ENCODE measurements around the gene SMYD5. TPM values are rescaled to one million over a fixed set of nuclear protein-coding genes. Genes with fewer than 3 reads are reported as not detected.
A peak's percentile ranks its signal among the peaks of the same experiment; 100 is the strongest.
"Not testable (repeated sequence)": the region's sequence is repeated elsewhere in the genome, so short reads cannot be mapped to it uniquely, and the experiment has no call there.

SMYD5 gene
- total RNA-seq, 1 donor from 2014 or later, result 25.2 TPM

DNA sequence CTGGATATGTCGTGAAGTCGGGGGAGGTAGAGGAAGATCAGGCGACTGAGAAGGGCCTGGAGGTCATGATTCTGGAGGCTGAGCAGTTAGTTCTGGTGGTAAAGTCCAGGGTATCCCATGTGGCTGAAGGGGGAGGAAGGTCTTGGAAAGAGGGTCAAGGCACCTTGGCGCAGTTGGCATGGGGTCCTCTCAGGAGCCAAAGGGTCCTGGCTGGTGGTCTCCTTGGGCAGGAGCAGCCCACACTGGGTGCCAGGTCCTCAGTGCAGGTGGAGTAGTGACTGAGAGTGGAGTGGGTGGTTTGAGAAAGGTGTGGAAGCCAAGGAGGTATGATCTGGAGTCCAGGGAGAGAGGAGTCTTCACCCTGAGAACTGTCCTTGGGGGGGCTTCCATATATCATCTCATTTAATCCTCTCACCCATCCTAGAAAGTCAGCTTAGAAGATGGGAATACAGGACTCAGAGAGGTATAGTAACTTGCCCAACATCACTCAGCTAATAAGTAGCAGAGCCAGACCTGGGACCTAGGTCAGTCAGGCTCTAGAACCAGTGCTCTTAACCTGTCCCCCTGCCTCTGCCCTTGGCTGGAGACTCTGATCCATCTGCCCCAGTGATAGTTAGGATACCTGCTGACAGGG is 45.8 kb downstream of the SMYD5 start:
- no peak for DNase-seq (ENCODE audit: low read depth)

DNA sequence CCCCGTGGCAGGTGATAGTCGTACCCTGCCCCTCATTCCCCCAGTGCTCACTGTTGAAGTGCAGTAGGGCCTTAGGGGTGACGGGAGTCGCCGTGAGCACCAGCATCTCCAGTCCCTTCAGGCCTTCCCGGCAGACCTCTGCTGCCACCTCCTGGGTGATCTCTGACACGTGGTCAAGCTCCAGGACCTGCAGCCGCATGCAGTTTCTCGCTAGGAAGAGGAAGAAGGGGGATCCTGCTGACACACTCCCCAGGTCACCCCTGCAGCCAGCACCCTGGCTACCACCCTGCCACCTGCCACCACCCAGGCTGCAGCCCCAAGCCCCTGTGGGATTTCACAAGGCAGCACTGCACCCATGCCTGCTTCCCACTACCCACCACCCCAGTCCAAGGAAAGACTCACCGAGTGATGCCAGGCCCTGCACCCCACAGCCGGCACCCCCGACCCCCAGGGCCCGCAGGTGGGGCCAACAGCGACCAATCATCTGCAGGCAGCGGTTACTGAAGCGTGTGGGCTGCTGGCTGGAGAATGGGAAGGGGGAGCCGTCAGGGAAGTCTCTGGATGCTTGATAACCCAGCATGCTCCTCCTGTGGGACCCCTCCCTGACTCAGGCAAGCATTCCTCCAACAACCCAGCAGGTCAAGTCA is 46.4 kb downstream of the SMYD5 start:
- DNase-seq (ENCODE audit: low read depth), result peak; percentile 44

DNA sequence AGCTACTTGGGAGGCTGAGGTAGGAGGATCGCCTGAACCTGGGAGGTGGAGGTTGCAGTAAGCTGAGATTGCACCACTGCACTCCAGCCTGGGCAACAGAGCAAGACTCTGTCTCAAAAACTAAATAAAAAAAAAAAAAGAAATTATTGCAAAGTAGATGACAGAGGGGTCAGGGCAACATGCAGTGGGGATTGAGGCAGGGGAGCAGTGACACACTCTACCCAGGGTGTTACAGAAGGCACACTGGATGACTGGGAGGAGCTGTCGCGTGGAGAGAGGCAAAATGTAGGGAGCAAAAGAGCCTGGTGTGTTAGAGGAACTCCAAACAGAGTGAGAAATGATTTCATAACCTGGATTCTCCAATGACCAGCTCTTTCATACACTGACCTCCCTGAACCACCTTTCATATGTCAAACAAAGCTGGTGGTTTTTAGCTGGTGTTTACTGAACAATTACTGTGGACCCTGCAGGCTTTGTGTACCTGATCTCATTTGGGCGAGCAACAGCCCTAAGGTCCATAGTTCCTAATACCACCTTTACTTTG is 48.1 kb downstream of the SMYD5 start:
- no peak for DNase-seq (ENCODE audit: low read depth)

DNA sequence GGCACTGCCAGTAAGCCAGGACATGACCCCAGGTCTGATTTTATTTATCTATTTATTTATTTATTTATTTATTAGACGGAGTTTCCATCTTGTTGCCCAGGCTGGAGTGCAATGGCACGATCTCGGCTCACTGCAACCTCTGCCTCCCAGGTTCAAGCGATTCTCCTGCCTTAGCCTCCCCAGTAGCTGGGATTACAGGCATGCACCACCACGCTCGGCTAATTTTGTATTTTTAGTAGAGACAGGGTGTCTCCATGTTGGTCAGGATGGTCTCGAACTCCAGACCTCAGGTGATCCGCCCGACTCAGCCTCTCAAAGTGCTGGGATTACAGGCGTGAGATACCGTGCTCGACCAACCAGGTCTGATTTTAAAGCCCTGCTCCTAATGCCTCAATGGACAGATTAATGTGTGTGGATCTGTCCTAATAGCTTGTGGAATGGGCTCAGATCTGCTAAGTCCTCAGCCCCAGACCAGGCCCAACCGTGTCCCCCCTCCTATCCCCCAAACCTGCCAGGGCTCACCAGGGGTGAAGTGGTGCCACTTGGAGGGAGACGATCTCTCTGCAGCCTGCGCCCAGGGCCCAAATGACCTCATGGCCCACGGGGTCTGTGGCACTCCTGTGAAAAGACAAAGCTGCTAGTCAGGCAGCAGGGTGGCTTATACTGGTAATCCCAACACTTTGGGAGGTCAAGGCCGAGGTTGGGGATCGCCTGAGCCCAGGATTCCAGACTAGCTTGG is 48.8 kb downstream of the SMYD5 start:
- not testable (repeated sequence) for DNase-seq (ENCODE audit: low read depth)

DNA sequence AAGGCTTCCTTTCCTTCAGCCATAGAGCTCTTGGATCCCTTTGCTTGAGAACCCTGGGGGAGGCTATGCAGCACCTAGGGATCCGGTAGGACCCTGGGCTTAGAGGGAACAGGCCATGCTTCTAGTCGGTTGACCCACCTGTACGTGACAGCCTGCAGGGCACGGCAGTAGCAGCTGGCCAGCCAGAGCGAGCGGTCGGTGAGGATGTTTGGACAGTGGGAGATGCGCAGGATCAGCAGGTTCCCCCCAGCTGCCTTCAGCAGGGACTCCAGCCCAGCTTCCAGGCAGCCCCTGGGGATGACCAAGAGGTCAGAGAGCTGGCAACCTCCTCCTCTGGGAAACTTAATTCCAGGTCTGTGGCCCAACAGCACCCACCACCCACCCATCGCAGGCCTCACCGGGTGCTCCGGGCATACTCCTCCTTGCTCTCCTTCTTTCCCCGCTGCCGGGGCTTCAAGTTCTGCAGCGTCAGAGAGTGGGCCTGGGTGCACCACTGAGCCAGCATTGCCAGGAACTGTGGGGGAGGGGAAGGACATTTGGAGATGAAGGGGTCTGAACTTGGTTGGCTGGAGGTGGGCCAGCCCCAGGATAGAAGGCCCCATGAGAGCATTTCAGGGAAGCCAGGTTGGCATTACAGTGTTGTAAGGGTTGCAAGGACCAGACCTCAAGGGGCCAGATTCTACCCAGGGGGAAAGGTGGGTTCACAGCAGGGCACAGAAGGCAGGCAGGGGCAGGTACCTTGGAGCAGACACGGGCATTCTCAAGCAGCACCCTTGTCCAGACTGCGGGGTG is 49.7 kb downstream of the SMYD5 start:
- DNase-seq (ENCODE audit: low read depth), result no peak

DNA sequence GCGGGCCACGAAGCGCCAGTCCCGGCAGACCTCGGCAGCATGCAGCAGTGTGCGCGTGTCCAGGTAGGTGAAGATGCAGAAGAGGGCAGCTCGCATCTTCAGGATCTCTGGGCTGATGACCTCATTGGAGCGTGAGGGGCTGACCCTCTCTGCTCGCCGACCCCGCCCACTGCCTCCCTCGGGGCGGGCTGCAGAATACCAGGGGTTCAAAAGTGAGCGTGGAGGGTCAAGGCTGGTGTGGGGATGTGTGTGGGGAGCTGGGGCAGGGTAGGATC is 50.2 kb downstream of the SMYD5 start:
- DNase-seq (ENCODE audit: low read depth), result no peak

DNA sequence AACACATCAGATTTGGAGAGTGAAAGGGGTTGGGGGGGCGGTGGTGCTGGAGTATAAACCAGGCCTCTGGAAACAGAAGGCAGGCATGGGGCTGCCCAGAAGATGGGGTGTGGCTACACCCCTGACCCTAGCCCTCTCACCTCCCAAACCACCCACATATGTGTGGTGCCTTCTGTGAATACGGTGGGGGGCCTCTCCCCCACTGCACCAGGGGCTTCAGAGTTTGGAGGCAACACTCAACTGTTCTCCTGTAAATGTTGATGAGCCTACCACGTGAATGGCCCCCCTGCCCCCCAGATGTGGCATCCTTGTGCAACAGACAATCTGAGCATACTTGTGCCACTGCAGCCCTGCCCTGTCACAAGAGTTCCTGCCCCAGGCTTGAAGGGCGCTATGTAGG is 50.7 kb downstream of the SMYD5 start:
- no peak for DNase-seq (ENCODE audit: low read depth)

DNA sequence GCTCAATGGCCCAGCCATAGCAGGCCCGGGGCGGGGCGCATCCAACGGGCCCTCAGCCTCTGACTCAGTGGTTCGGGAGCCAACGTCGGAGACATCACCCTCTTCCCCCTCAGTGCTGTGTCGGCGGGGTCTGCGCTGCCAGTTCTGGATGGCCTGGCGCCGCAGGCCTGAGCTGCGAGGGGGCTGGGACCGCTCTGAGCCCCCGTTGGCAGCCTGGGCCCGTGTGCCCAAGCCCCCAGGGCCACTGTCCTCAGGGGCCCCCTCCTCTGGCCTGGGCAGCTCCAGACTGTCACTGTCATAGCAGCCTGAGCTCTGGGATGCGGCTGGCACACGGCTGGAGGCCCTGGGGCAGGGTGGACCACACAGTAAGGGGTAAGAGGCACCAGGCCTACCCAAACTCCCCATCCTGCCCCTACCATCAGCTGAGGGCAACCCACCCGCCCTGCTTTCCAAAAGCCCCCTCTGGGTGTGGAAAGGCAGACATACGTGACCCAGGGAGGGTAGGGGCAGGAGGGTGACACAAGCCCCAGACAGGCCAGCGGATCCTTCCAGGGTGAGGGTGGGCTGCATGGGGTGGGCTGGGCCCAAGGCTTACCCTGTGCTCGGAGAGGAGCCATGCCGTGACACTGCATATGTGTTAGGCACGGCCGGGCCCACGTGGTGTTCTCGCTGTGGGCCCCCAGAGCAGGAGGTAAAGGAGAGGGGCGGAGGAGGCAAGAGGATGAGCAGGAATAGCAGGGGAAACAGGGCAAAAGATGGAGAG is 51.4 kb downstream of the SMYD5 start:
- no peak for DNase-seq (ENCODE audit: low read depth)

DNA sequence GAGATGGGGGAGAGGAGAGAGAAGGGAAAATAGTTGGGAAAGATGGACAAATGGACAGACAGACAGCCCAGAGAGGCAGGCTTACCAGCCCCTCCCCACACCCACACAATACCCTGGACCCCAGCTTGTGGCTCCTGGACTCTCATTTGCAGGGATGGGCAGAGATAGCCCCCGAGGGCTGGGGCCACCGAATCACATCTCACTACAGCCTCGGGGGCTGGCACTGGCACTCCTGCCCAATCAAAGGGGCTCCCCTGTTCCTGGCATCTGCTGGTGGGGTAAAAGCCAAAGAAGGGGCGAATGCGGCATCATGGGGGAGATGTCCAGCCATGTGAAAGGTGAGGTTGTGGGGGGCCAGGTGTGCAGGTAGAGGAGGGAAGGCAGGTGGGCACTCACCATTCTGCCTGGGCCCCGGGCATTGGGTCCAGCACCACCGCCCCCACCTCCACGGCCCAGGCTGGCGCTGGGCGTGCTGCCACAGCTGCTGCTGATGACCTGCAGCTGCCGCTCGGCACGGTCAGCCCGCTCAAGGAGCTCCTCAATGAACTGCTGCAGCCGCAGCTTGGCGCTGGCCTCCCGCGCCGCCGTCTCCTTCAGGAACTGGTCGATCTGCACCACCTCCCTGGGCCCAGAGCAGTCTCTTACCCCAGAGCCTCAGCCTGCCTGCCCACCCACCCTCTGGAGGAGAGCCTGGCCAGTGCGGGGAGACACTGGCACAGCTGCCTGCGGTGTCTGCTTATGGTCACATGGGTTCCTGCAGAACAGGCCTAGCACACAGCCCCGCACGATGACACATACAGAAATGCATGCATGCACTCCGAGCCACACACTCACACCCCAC is 52.2 kb downstream of the SMYD5 start:
- no peak for DNase-seq (ENCODE audit: low read depth)

DNA sequence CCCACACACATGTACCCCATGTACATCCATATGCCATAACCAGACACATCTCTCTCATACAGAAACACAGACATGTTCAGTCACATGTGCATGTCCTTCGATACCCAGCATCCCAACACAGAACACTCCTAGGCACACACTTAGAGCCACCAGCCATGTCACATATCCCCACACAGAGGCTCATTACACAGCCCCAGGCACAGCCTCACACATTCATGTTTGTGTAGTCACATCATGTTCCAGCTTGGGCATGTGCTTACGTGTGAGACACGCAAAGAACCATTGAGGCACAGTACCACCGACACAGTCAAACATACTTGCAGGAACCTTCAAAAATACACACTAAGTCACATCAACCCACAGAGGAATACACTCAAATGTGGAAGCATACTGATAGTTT is 53.0 kb downstream of the SMYD5 start:
- no peak for DNase-seq (ENCODE audit: low read depth)

DNA sequence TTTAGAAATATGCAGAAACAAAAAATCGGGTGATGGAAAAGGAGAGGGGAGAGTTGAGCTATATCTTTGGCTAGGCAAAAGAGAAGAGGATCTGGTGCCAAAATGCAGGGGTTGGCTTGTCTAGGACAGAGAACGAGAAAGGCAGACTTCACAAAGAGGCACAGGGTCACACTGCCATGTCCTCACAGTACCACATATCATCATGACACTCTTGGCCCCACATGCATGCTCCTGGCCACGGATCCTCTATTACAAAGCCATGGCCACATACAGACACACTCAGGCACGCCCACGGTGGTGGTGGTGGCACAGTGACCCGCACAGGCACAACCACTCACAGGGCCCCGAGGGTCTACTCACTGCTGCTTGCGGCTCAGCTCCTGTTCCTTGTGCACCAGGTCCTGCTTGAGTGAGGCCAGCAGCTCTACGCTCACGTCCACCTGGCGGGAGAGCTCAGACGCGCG is 54.4 kb downstream of the SMYD5 start:
- DNase-seq (ENCODE audit: low read depth), result no peak

DNA sequence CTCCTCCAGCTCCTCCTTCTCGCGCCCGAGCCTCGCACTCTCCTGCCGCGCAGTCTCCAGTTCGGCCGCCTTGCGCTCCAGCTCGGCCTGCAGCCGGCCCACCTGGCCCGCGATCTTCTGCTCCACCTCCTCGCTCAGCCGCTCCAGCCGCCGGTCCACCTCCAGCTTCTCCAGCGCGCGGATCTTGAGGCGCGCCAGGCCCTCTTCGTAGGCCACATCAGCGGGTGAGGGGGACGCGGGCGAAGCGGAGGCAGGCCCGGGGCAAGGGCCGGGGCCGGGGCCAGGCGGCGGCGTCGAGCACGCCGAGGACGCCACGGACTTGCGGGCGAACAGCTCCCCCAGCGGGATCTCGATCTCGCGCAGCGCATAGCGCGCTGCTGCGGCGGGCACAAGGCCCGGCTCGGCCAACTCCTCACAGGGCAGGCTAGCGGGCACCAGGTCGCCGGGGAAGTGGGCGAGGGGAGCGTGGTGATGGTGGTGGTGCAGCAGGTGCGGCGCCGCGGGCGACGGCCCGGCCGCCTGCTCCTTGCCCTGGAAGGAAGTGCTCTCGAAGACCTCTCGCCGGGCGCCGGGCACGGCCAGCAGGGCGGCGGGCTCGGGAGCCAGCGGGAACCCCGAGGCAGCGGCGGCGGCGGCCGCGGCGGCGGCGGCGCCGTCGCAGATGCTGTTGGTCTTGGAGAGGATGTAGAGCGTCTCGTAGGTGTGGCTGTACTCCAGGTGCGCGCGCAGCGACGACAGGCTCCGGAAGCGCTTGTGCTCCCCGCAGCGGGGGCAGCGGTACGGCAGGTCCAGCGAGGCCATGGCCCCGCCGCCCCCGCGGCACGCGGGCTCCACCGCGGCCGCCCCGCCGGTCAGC is 55.0 kb downstream of the SMYD5 start:
- DNase-seq (ENCODE audit: low read depth), result peak; percentile 23

DNA sequence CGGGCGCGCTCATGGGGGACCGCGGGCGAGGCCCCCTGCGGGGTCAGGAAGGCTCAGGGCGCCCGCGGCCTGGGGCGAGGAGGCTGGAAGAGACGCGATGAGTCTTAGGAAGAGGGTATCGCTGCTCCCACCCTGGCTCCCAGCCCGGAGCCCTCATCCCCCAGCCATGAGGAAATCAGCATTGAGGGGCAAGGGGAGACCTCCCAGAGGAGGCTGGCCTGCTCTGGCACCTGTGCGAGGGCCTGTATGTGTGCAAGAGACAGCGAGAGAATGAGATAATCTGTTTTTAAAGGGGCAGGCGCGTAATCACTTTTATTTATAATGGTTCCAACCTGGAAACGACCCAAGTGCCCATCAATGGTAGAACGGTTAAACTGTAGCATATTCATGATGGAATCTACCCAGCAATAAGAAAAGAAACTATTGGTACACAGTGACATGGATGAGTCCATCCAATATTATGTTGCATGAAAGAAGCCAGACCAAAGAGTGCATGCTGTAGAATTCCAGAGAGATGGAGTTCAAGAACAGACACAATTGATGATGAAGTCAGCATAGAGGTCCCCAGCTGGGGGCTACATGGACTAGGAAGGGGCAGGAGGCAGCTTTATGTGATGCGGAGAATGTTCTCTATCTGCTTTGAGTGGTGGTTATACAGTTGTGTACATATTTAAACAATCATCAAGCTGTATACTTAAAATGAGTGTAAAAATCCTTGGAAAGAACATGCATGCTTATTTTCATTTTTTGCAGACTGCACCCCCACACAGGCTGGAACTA is 55.8 kb downstream of the SMYD5 start:
- no peak for DNase-seq (ENCODE audit: low read depth)

DNA sequence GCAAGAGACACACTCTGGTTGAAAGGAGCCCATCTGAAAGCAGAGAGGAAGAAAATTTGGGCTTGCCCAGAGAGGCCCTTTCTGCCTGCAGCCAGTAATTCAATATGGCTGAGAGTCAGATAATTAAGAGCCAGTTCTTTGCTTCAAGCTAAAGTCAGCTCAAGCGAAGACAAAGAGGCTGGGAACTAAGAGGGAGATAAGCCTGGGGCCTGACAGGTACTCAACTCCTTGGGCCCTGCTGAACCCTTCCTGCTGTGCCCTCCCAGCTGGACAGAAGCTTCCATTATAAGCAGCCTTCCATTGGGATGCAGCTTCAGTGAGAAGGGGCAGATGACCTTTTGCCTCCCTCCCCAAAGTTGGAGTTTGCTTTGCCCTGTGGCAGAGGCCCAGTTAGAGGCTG is 58.2 kb downstream of the SMYD5 start:
- DNase-seq (ENCODE audit: low read depth), result no peak
